ENCODE results near the gene BLID.

DNA sequence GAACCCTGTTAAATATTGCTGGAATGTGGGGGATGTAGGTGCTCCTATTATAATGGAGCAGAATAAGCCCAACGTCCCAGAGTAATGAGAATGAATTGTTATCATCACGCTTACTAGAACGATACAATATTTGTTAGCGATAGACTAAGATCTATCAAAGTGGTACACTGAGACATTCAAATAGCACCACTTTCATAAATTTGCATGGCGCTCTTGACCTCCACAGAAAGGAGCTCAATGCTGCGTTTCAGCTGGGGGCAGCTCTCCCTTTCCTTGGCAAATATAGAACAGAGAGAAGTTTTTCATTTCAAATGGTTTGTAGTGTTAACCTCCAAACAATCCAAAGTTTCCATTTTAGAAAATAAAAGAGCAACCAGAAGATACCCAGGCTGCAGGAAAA, 38.2 kb upstream of the BLID start:
- TF ChIP-seq, protein P1, sequence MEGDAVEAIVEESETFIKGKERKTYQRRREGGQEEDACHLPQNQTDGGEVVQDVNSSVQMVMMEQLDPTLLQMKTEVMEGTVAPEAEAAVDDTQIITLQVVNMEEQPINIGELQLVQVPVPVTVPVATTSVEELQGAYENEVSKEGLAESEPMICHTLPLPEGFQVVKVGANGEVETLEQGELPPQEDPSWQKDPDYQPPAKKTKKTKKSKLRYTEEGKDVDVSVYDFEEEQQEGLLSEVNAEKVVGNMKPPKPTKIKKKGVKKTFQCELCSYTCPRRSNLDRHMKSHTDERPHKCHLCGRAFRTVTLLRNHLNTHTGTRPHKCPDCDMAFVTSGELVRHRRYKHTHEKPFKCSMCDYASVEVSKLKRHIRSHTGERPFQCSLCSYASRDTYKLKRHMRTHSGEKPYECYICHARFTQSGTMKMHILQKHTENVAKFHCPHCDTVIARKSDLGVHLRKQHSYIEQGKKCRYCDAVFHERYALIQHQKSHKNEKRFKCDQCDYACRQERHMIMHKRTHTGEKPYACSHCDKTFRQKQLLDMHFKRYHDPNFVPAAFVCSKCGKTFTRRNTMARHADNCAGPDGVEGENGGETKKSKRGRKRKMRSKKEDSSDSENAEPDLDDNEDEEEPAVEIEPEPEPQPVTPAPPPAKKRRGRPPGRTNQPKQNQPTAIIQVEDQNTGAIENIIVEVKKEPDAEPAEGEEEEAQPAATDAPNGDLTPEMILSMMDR (IDR thresholded peaks at IDR 0.05) = no peak
- TF ChIP-seq POLR2A (IDR thresholded peaks at IDR 0.05) = no peak
